Activated CD8-positive, alpha-beta memory T cell treated with anti-CD3 and anti-CD28 coated beads, Interleukin-2, amount 50 U/mL, for 48 hours (primary cell): ENCODE results near the gene STOML1.
"Not testable (repeated sequence)": the region's sequence is repeated elsewhere in the genome, so short reads cannot be mapped to it uniquely, and the experiment has no call there.

Experiments used
- DNase-seq: peaks from one replicate; pipeline ENCODE4 v3.0.0-alpha.2; 2020

STOML1 gene

DNA sequence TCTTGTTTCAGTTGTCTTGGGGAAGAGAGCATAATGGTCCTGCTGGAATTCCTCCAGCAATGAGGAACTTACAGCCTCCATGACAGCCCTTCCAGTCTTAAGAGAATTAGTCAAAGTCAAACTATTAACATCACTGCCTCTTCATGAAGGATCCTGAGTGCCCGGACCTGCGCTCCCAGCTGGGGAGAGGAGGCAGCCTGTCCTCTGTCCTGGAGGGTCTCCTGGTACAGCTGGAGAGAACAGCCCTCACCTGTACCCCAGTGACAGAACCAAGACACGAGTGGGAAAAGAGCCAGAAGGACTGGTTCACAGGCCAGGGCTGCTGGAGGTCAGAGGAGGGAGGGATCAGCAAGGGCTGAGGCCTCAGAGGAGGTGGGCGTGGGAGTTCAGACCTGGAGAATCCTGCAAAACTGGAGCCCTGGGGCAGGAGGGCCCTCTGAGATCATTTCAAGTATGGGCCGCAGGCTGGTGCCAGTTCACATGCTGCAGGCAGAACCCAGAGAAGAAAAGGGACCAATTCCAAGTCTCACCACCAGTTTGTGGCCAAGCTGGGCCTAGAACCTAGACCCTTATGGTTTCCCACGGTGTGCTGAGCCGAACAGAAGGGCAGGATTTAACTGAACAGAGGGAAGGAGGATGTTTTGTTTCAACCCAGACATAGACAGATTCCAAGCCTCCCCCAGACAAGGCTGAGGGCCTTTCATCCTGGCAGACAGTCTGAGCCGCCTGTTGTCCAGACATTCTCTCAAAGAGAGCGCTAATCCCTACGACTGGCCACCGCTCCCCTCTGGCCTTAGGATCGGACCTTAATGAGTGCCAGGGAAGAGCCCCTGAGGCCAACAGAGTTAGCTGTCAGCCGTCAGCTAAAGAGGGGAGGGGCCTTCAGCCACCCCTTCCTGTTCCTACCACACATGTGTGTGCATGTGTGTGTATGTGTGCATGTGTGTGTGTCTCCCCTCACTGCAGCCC is 47.6 kb downstream of the STOML1 start:
- DNase-seq = no peak

GRCh38 chr15:73942751-73943270 is 49.3 kb downstream of the STOML1 start:
- no peak for DNase-seq

DNA sequence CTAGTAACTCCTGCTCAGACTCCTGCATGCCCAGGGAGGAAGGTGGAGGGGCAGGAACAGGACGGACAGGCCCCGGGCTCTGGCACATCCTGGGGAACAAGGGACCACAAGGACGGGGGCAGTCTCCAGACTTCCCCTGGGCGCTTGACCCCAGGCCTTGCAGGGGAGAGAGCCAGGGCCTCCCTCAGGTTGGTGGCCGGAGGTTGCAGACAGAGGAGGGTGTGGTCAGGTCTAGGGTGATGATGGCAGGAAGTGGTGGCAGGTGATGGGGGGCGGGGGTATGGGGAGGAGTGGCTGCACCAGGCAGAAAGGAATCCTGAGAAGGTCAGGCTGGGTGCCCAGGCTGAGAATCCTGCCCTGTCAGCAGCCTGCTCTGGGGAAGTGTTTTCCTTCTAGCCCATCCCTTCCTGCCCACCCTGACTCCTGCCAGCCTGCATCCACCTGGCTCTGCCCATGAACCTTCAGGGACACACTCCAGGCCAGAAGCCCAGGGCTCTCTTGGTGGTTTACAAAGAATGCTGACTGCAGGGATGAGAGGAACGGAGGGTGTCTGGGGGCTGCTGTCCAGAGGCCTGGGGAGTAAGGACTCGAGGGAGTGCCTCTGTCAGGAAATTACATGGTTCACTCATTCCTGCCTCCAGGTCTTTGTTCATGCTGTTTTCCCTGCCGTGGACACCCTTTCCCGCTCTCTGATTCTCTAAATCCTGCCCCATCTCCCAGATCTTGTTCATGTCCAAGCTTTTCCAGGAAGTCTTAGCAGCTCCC is 50.0 kb downstream of the STOML1 start:
- DNase-seq = no peak

GRCh38 chr15:73941449-73941848 is 50.6 kb downstream of the STOML1 start:
- DNase-seq = no peak

- DNase-seq = no peak
Measured at GRCh38 chr15:73941044-73941443, 51.1 kb downstream of the STOML1 start.

DNA sequence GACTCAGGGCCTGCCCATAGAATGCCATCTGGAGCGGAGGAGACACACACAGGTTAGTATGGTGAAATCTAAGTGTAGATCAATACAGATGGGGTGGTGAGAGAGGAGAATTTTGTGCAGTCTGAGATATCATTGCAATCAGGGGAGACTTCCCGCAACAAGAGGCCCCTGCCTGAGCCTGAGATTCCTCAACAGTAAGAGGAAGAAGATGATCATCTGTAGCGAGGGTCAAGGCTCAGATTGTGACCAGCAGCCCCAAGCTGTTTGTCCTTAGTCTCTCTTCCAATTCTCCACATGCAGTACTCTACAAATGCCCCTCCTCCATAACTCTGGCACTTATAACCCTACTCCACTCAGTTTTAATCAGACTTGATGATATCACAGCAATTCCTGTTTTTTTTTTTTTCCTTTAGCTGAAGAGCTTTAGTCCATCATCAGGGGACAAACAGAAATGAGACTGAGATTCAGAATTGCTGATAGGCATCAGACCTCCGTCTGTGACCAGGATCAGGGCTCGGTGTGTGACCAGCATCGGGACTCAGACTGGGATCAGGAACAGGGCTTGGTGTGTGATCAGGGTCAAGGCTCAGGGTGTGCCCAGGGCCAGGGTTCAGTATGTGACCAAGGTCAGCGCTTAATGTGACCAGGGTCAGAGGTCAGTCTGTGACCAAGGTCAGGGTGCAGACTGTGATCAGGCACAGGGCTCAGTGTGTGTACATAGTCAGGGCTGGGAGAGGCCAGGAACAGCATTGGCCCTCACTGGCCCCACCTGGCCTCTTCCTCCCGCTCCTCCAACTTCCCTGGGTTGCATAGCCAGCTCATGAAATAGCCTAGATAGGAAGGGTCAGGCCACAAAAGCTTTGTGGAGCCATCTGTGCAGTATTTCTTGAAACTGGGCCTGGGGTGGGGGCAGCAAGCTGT is 51.8 kb downstream of the STOML1 start:
- no peak for DNase-seq

GRCh38 chr15:73939138-73939537 is 53.0 kb downstream of the STOML1 start:
- no peak for DNase-seq

DNA sequence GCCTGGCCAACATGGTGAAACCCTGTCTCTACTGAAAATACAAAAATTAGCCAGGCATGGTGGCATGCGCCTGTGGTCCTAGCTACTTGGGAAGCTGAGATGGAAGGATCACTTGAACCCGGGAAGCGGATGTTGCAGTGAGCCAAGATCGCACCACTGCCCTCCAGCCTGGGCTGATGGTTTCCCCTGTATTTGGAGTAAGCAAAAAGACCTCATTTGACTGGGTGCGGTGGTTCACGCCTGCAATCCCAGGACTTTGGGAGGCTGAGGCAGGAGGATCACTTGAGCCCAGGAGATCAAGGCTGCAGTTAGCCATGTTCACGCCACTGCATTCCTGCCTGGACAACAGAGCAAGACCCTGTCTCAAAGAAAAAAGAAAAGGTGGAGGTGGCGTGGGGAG is 53.6 kb downstream of the STOML1 start:
- not testable (repeated sequence) for DNase-seq

DNA sequence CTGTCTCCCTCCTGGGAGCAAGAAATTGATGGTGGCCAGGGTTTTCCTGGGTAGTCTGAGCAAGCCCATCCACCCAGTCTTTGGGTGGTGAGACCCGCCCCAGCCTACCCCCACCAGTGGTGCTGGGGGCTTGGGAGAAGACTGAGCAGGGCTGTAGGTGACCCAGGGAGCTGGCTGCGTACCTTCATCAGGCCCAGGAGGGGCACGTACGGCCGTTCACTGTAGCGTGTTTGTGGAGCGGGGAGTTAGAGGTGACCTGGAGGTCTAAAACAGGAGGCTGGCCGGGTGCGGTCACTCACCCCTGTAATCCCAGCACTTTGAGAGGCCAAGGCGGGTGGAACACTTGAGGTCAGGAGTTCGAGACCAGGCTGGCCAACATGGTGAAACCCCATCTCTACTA is 54.4 kb downstream of the STOML1 start:
- DNase-seq = no peak

- no peak for DNase-seq
Measured at GRCh38 chr15:73937296-73937695, 54.8 kb downstream of the STOML1 start.

DNA sequence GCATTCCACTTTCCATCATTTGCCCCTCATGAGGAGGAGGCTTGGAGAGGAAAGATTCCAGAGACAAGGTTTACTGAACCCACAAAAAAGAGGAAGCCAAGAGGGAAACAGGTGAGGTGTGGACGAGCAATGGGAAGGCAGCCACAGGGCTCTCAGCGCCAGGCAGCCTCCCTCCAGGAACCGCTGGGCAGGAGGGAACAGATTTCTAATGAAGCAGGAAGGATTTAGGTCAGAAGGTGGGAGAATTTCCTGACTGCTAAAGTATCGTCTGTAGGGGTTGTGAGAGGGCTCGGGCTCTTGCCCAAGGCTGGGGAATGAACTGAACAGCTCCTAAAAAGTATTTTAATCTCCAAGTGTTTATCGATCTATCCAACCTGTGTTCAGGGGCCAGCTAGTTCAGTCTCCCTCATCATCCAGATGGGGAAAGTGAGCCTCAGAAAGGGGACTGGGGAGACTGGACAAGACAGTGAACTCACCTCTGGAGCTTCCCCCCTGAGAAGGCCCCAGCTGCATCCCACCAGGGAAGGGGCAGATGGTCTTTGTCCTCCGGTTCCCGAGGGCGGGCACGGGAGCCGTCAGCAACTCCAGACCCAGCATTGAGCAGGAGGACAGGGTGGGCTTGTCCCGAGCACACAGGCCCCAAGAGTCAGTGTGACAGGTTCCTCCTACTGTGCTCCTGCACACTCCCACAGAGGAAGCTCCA is 55.4 kb downstream of the STOML1 start:
- no peak for DNase-seq

DNA sequence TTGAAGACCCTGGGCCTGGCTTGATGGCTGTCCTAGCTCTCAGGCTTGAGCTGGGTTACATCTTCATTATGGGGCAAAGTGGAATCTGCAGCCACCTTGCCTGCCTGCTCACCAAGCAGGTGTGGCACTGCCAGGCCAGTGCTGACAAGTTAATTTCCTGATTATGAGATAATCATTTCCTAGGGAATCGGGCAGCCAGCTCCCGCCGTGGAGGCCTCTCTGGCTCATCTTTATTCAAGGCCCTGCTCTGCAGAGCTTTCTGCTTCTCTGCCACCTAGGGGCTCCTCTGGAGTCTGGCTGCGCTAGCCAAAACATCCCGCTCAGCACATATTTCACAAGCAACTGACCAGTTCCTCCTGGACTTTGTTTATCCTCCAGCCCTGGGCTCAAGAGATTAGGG is 55.9 kb downstream of the STOML1 start:
- no peak for DNase-seq

GRCh38 chr15:73935547-73935946 is 56.5 kb downstream of the STOML1 start:
- no peak for DNase-seq

DNA sequence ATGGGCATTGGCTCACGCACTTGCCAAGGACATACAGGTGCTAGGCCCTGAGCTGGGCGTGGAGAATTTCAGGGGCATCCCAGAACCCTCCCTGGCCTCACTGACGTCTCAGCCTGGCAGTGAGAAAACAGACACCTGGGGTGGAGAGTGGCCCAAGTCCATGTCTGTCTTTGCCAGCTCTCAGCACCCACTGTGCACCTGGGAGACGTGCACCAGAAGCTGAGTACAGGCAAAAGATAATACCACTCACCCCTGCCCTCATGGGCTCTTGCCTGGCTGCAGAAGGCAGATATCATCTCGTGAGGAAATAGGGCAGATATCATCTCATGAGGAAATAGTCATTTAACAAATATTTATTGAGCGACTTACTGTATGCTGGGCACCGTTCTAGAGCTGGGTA is 57.8 kb downstream of the STOML1 start:
- DNase-seq = no peak

- no peak for DNase-seq
Measured at GRCh38 chr15:73932381-73933191, 59.5 kb downstream of the STOML1 start.

DNA sequence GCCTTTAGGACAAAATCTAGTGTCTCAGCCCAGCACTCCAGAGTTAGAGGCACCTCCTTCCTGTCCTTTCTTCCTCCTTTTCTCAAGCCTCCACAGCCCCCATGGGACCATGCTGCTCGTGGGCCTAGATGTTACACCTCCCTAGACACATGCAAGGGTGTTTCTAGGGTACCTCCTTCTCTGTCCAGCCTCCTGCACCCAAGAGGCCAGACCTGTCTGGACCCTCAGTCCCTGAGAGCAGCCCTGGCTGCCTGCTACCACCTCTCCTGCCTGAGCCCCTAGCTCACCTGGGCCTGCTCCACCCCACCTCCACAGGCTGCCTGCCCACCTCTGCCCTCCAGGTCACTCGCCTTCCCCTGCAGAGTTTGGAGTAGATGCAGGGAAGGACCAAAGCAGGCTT is 60.7 kb downstream of the STOML1 start:
- DNase-seq = no peak

- DNase-seq = no peak
Measured at GRCh38 chr15:73930790-73931281, 61.3 kb downstream of the STOML1 start.

GRCh38 chr15:73930371-73930770 is 61.7 kb downstream of the STOML1 start:
- DNase-seq = no peak

DNA sequence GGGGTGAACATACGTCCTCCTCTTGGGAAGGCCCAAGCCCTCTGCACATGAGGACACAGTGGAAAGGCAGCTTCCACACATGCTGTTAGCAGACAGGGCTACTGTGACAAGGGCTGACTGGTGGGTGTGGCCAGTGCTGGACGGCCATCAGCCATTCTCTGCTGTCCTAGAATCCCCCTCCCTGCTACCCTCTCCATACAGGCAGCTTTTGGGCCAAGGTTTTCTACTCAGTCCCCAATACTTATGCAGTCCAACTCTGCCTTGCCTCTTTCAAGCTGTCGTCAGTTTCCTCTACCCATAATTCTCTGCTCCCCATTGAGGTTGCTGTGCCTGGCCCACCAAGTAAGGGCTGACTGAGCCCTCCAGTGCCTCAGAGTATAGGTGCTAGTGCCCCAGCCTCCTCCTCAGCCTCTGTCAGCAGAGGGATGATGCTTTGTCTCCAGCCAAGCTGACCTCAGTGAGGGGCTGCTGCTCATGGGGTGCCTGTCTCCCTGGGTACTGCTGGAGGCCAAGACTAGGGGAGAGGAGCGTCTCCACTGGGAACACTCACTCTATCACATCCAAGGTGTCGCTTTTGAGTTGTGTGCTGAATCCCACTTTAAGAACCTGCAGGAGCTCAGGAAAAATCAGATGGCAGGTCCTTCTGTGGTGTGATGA is 63.0 kb downstream of the STOML1 start:
- DNase-seq = no peak
